Chondrocyte (in vitro differentiated cells): Measurements from ENCODE around the gene IGSF5. TPM values are rescaled to one million over a fixed set of nuclear protein-coding genes. Genes with fewer than 3 reads are reported as not detected.

ENCODE experiments used
- DNase-seq: peaks from one replicate; pipeline ENCODE4 v3.0.0; 2021; ENCODE audit warnings: mixed read lengths, low spot score
- H3K27ac Mint-ChIP-seq: one replicate; pipeline ENCODE4 v1.8.0; 2021; ENCODE audit warnings: mild to moderate bottlenecking, moderate library complexity, mixed read lengths; ENCODE audit not compliant: unreplicated experiment
- H3K27me3 Mint-ChIP-seq: 2 replicates; pipeline ENCODE4 v1.8.0; 2021; ENCODE audit warnings: low read depth, mixed read lengths
- H3K36me3 Mint-ChIP-seq: 2 replicates; pipeline ENCODE4 v1.8.0; 2021; ENCODE audit warnings: low read depth, mixed read lengths
- H3K4me1 Mint-ChIP-seq: 2 replicates; pipeline ENCODE4 v1.8.0; 2021; ENCODE audit warnings: low read depth, mild to moderate bottlenecking, mixed read lengths
- H3K4me3 Mint-ChIP-seq: one replicate; pipeline ENCODE4 v1.8.0; 2021; ENCODE audit warnings: mild to moderate bottlenecking, moderate library complexity, mixed read lengths; ENCODE audit not compliant: unreplicated experiment
- H3K9me3 Mint-ChIP-seq: 2 replicates; pipeline ENCODE4 v1.8.0; 2021; ENCODE audit warnings: low read depth, mixed read lengths
- CTCF ChIP-seq: fragments of 200-600 bp; sonication (generic); IDR thresholded peaks from 2 replicates; pipeline ENCODE4 v1.5.0; 2021; ENCODE audit warnings: antibody characterized with exemption, mild to moderate bottlenecking, moderate library complexity
- total RNA-seq: library from RNA; stranded (reverse); gene quantifications from 3 replicates; pipeline ENCODE4 v1.2.1, GENCODE V29; 2021

The IGSF5 gene
- total RNA-seq, 1 donor from 2014 or later, result not detected

- DNase-seq, result no peak
- H3K4me1 Mint-ChIP-seq, result no peaks in the 10 kb centered on the region
- no peaks in the 10 kb centered on the region for H3K27me3 Mint-ChIP-seq
- TF ChIP-seq CTCF, result no peak
- H3K36me3 Mint-ChIP-seq, result peaks cover 1% of the 10 kb centered on the region
- H3K9me3 Mint-ChIP-seq, result peaks cover 36% of the 10 kb centered on the region
- no peak overlapping the region for H3K27ac Mint-ChIP-seq
- no peak overlapping the region for H3K4me3 Mint-ChIP-seq
Observed at GRCh38 chr21:39756285-39756684, 11.3 kb downstream of the IGSF5 start.

GRCh38 chr21:39763272-39763970, 18.4 kb downstream of the IGSF5 start:
- Mint-ChIP-seq H3K4me1 (no peaks in the 10 kb centered on the region), H3K36me3 (peaks cover 1% of the 10 kb centered on the region), H3K9me3 (peaks cover 11% of the 10 kb centered on the region), H3K4me3 (no peak overlapping the region), H3K27me3 (peaks cover 8% of the 10 kb centered on the region), H3K27ac (no peak overlapping the region)
- DNase-seq, result no peak
- no peak for TF ChIP-seq CTCF

- peaks cover 29% of the 10 kb centered on the region for H3K4me1 Mint-ChIP-seq
Observed at GRCh38 chr21:39774227-39774626, 29.2 kb downstream of the IGSF5 start.

GRCh38 chr21:39775816-39776215, 30.8 kb downstream of the IGSF5 start:
- no peak for DNase-seq
- Mint-ChIP-seq H3K4me1 (peaks cover 17% of the 10 kb centered on the region), H3K27ac (no peak overlapping the region), H3K9me3 (no peaks in the 10 kb centered on the region), H3K36me3 (no peaks in the 10 kb centered on the region), H3K27me3 (peaks cover 3% of the 10 kb centered on the region), H3K4me3 (no peak overlapping the region)
- TF ChIP-seq CTCF, result no peak

More at GRCh38 chr21:39774227-39774626, 29.2 kb downstream of the IGSF5 start:
- no peak for TF ChIP-seq CTCF
- H3K27ac Mint-ChIP-seq, result no peak overlapping the region
- no peaks in the 10 kb centered on the region for H3K36me3 Mint-ChIP-seq
- DNase-seq, result no peak
- no peaks in the 10 kb centered on the region for H3K9me3 Mint-ChIP-seq
- no peak overlapping the region for H3K4me3 Mint-ChIP-seq
- no peaks in the 10 kb centered on the region for H3K27me3 Mint-ChIP-seq

- H3K27me3 Mint-ChIP-seq, result peaks cover 3% of the 10 kb centered on the region
- no peak overlapping the region for H3K27ac Mint-ChIP-seq
- peaks cover 12% of the 10 kb centered on the region for H3K4me1 Mint-ChIP-seq
- no peaks in the 10 kb centered on the region for H3K36me3 Mint-ChIP-seq
- H3K4me3 Mint-ChIP-seq, result no peak overlapping the region
- no peak for DNase-seq
- TF ChIP-seq CTCF, result no peak
- H3K9me3 Mint-ChIP-seq, result no peaks in the 10 kb centered on the region
Observed at GRCh38 chr21:39776589-39776988, 31.6 kb downstream of the IGSF5 start.
